IPS-18c (cell line): Measurements from ENCODE around the gene RIMBP3B.
"Not testable (repeated sequence)": the region's sequence is repeated elsewhere in the genome, so short reads cannot be mapped to it uniquely, and the experiment has no call there.

ENCODE experiments used
- H3K4me3 ChIP-seq: 2 replicates; pipeline ENCODE4 v1.7.0; 2013; ENCODE audit warnings: low read depth, mild to moderate bottlenecking, low read length, moderate library complexity; ENCODE audit not compliant: insufficient read depth
- H3K9me3 ChIP-seq: one replicate; pipeline ENCODE4 v1.6.1; 2013; ENCODE audit warnings: mild to moderate bottlenecking, low read length, moderate library complexity; ENCODE audit not compliant: control insufficient read depth, insufficient read depth

RIMBP3B gene

GRCh38 chr22:21402763-21403314 lies 19.3 kb downstream of the RIMBP3B start:
- H3K4me3 ChIP-seq, H3K9me3 ChIP-seq: not testable (repeated sequence)

- H3K4me3 ChIP-seq, H3K9me3 ChIP-seq: not testable (repeated sequence)
Observed at GRCh38 chr22:21407139-21407538, 23.6 kb downstream of the RIMBP3B start.

GRCh38 chr22:21407792-21408191 lies 24.2 kb downstream of the RIMBP3B start:
- H3K9me3 ChIP-seq, H3K4me3 ChIP-seq: not testable (repeated sequence)

GRCh38 chr22:21416375-21416774 lies 32.8 kb downstream of the RIMBP3B start:
- H3K9me3 ChIP-seq, H3K4me3 ChIP-seq: not testable (repeated sequence)

GRCh38 chr22:21417227-21417746 lies 33.7 kb downstream of the RIMBP3B start, which contains the start of gene HIC2:
TSS of gene HIC2 (plus strand) at chr22:21417371. CDS start at chr22:21442832, 25,461 bp downstream.
- not testable (repeated sequence) for H3K4me3 ChIP-seq, H3K9me3 ChIP-seq

- not testable (repeated sequence) for H3K4me3 ChIP-seq, H3K9me3 ChIP-seq
Observed at GRCh38 chr22:21417853-21418252, 34.3 kb downstream of the RIMBP3B start.

GRCh38 chr22:21418974-21419638 lies 35.6 kb downstream of the RIMBP3B start:
- H3K4me3 ChIP-seq, H3K9me3 ChIP-seq: not testable (repeated sequence)

- H3K4me3 ChIP-seq, H3K9me3 ChIP-seq: not testable (repeated sequence)
Observed at GRCh38 chr22:21420180-21420763, 36.7 kb downstream of the RIMBP3B start.

GRCh38 chr22:21424084-21424709 lies 40.6 kb downstream of the RIMBP3B start:
- H3K4me3 ChIP-seq, H3K9me3 ChIP-seq: not testable (repeated sequence)

GRCh38 chr22:21434378-21435233 lies 51.1 kb downstream of the RIMBP3B start:
- not testable (repeated sequence) for H3K4me3 ChIP-seq, H3K9me3 ChIP-seq

- H3K4me3 ChIP-seq, H3K9me3 ChIP-seq: not testable (repeated sequence)
Observed at GRCh38 chr22:21435998-21436810, 52.7 kb downstream of the RIMBP3B start.

- not testable (repeated sequence) for H3K4me3 ChIP-seq, H3K9me3 ChIP-seq
Observed at GRCh38 chr22:21438013-21438412, 54.5 kb downstream of the RIMBP3B start.
